Thoracic aorta (tissue), 2 donors: Measurements from ENCODE around the gene SAMD14. TPM values are rescaled to one million over a fixed set of nuclear protein-coding genes. Genes with fewer than 3 reads are reported as not detected.
A peak's percentile ranks its signal among the peaks of the same experiment; 100 is the strongest.

Experiments used
- ATAC-seq: fragments of 150-250 bp; one replicate; pipeline ENCODE4 v1.8.0; 2017; ENCODE audit warnings: low read depth; ENCODE audit not compliant: insufficient number of reproducible peaks, low FRiP score
- DNase-seq: peaks from one replicate; pipeline ENCODE4 v3.0.0-alpha.2; 2020; ENCODE audit warnings: low spot score
- H3K27ac ChIP-seq, 2 donors: fragments of 200-600 bp; sonication (generic); 1 replicate in 1 of 2; 2 replicates in 1 of 2; pipeline ENCODE4 v1.5.1; 2016; ENCODE audit warnings: mild to moderate bottlenecking in 2 of 2, moderate library complexity in 2 of 2
- H3K27me3 ChIP-seq: fragments of 200-600 bp; sonication (generic); replicated peaks from 2 replicates; pipeline ENCODE4 v1.6.0; 2016; ENCODE audit warnings: mild to moderate bottlenecking; ENCODE audit not compliant: insufficient read depth
- H3K36me3 ChIP-seq: fragments of 200-600 bp; sonication (generic); one replicate; pipeline ENCODE4 v1.5.1; 2016
- H3K4me1 ChIP-seq, 2 donors: fragments of 200-600 bp; sonication (generic); 1 replicate in 1 of 2; 2 replicates in 1 of 2; pipeline versions ENCODE4 v1.5.1 to v1.6.0; 2016; ENCODE audit warnings: low read depth in 2 of 2, mild to moderate bottlenecking in 1 of 2; ENCODE audit not compliant: control insufficient read depth in 1 of 2
- H3K4me3 ChIP-seq: fragments of 200-600 bp; sonication (generic); 2 replicates; pipeline ENCODE4 v1.5.1; 2016; ENCODE audit warnings: mild to moderate bottlenecking
- H3K9me3 ChIP-seq: fragments of 200-600 bp; sonication (generic); 2 replicates; pipeline ENCODE4 v1.5.1; 2016
- total RNA-seq, 2 donors: library from RNA; depleted of rRNA; stranded (reverse); fragments of >200 nt; gene quantifications; one replicate each; pipeline versions ENCODE4 v1.1.0 to v1.2.3, GENCODE V29; 2016
- TF ChIP-seq, protein P1 (sequence below): fragments of 200-600 bp; sonication (generic); IDR thresholded peaks from one replicate; pipeline ENCODE4 v1.5.1; 2019; ENCODE audit warnings: antibody characterized with exemption

The SAMD14 gene
- total RNA-seq = 10 to 100 TPM in 1 of 2 donors, 1 to 10 TPM in 1; 9.7 to 11.5 TPM

DNA sequence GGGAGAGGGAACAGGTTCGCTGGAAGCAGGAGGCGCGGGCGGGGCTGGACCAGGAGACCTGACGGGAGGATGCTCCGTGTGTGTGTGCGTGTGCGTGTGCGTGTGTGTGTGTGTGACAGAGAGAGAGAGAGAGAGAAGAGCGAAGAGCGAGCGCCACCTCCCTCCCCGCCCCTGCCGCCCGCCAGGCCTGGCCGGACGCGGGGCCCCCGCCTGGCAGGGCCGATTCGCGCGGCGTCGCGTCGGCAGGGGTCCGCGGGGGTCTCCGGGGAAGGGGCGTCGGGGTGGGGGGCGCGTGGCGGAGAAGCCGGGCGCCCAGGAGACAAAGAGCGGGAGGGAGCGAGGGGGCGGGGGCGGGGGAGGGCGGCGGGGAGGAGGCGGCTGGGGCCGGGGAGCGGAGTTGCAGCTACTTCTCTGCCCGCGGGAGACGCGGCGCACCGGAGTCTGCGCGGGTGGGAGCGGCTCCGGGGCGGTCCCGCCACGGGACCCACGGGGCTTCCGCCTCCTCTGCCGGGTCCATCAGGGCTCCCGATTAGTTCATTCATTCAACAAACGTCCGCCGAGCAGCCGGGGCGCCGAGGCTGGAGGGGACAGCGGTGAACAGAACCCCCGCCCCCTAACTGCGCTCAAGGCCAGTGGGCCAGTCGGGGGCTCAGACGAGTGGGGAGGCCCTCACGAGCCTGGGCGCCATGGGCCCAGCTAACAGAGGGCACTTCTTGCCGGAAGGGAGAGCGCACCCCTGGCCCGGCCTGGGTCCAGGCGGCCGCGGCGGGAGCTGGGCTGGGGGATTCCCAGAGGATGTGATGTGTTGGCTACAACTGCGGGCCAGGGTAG is at the start of gene SAMD14:
SAMD14 (minus strand) TSS at position 433 of the 831 bp plus-strand sequence. CDS start 5,201 bp downstream, outside the sequence.
- Histone ChIP-seq H3K27ac (no peak within 1 kb of the TSS), H3K36me3 (peaks cover 5% of the 10 kb centered on the region), H3K4me3 (peak within 1 kb of the TSS; percentile 73), H3K9me3 (no peaks in the 10 kb centered on the region), H3K27me3 (no peaks in the 10 kb centered on the region), H3K4me1 (peaks cover 38 to 61% of the 10 kb centered on the region in 2 donors)
- DNase-seq (no peak), ATAC-seq (no peak)
- TF ChIP-seq, protein P1, sequence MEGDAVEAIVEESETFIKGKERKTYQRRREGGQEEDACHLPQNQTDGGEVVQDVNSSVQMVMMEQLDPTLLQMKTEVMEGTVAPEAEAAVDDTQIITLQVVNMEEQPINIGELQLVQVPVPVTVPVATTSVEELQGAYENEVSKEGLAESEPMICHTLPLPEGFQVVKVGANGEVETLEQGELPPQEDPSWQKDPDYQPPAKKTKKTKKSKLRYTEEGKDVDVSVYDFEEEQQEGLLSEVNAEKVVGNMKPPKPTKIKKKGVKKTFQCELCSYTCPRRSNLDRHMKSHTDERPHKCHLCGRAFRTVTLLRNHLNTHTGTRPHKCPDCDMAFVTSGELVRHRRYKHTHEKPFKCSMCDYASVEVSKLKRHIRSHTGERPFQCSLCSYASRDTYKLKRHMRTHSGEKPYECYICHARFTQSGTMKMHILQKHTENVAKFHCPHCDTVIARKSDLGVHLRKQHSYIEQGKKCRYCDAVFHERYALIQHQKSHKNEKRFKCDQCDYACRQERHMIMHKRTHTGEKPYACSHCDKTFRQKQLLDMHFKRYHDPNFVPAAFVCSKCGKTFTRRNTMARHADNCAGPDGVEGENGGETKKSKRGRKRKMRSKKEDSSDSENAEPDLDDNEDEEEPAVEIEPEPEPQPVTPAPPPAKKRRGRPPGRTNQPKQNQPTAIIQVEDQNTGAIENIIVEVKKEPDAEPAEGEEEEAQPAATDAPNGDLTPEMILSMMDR = no peak

DNA sequence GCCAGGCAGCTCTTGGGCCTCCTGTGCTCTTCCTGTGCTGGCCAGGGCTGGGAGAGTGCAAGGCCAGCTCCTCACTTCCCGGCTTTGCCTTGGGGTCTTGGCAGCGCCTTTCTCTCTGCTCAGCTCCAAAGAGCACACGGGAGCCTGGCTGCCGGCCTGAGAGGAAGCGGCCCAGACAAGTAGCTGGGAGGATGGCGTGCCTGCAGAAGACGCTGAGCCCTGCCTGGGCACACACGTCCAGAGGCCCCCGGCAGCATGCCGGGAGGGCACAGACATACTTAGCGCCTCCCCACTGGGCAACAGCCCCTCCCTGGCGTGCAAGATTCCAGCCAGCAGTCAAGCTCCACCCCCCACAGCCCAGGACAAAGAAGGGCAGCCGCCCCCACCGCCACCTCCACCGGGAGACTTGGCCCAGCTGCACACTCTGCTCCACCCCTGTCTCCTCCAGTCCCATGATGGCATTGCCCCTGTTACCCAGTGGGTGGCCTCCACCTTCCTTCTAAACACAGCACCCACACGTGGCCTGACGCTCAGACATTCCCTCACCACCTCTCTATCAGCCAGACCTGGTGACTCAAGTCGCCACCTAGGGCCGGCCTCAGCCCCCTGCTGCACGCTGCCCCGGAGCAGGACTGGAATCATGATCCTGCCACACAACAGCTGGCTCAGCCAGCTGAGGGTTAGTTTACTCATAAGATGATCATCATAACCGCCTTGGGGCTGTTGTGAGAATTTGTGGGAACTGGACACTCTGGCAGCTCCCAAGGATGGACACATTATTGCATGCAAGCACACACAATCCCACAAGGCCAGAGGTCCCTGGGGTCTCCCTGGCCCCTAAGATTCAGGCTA is 48.2 kb upstream of the SAMD14 start:
- DNase-seq (peak; percentile 96), ATAC-seq (peak; percentile 69)
- Histone ChIP-seq H3K4me3 (peak overlapping the region; percentile 8), H3K27me3 (no peaks in the 10 kb centered on the region), H3K4me1 (peaks cover 30 to 60% of the 10 kb centered on the region in 2 donors), H3K27ac (peak overlapping the region; percentile 98 to 99), H3K36me3 (no peaks in the 10 kb centered on the region), H3K9me3 (no peaks in the 10 kb centered on the region)
- TF ChIP-seq, protein P1 = peak; percentile 41

DNA sequence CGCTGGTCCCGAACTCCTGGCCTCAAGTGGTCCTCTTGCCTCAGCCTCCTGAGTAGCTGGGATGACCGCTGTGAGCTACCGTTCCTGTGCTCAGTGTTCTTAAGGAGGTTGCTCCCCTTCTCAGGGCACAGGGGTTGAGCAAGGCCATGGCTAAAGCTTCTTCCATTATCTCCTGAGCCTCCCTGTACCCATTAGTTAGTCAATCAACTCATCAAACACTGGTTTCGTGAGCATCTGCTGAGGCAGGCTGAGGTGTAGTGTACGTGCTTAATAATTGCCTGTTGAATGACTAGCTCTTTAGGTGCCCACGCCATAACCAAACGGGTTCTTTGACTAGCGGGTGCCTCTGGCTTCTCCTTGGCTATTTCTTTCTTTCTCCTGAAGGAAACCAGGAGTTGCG is 47.5 kb upstream of the SAMD14 start:
- Histone ChIP-seq H3K27ac (peak overlapping the region; percentile 98 to 99), H3K4me1 (peaks cover 35 to 67% of the 10 kb centered on the region in 2 donors), H3K27me3 (no peaks in the 10 kb centered on the region), H3K9me3 (no peaks in the 10 kb centered on the region), H3K36me3 (no peaks in the 10 kb centered on the region), H3K4me3 (peak overlapping the region; percentile 8)
- ATAC-seq (no peak), DNase-seq (no peak)
- TF ChIP-seq, protein P1 = no peak

DNA sequence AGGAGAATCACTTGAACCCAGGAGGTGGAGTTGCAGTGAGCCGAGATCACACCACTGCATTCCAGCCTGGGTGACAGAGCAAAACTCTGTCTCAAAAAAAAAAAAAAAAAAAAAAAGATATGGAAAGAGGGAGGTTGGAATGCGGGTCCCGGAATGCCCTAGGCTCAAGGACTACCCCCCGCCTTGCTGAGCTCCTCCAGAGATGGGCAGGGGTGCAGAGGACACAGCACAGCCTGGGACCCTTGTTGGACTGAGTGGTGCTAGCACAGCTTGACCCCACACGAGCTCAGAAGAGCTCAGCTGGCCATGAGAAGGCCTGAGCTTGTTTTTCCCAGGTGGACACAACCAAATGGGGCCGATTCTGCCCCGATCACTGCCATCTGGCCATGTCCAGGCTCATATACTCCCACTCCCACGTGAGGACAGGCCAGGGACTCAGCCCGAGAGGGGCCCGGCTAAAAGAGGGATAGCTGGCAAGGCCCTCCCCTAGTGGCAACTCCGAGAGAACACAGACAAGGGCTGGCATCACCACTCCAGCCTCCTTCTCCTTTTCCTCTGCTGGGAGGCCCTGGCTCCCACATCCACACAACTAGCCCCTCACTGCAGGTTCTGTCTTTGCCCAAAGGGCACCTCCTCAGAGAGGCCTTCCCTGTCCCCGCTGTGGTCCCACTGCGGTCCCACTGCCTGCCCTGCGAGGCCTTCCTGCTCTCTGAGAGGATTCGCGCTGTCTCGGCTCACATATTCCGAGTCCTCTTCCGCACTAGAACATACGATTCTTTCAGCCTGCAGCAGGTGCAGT is 46.8 kb upstream of the SAMD14 start:
- no peak overlapping the region for H3K4me3 ChIP-seq
- no peak for ATAC-seq
- TF ChIP-seq, protein P1 = no peak
- H3K36me3 ChIP-seq = no peaks in the 10 kb centered on the region
- H3K27ac ChIP-seq = peak overlapping the region; percentile 98 to 99
- no peaks in the 10 kb centered on the region for H3K27me3 ChIP-seq
- peaks cover 35 to 74% of the 10 kb centered on the region in 2 donors for H3K4me1 ChIP-seq
- H3K9me3 ChIP-seq = no peaks in the 10 kb centered on the region
- no peak for DNase-seq
